ENCODE data around the gene IL17RE. TPM values are rescaled to one million over a fixed set of nuclear protein-coding genes. Genes with fewer than 3 reads are reported as not detected.

Gene IL17RE
- total and polyA plus RNA-seq, 2 of the 13 experiments (the other 11 are each of a cell fraction or from before 2014, with no cell fraction given) = 14.5 to 24.1 TPM

GRCh38 chr3:9862391-9863057 is 40.1 kb upstream of the IL17RE start (continued):
- TF ChIP-seq PHB2 (IDR thresholded peaks at IDR 0.05; ENCODE audit: partially characterized antibody) = no peak
- TF ChIP-seq ZNF451 (CRISPR knock-in tag; IDR thresholded peaks at IDR 0.05) = peak; percentile 37; the same call in 1 of the 2 replicates
- no peak for TF ChIP-seq ZNF326 (CRISPR knock-in tag; IDR thresholded peaks at IDR 0.05; ENCODE audit: borderline replicate concordance)
- no peak for TF ChIP-seq ETS1 (CRISPR knock-in tag; IDR thresholded peaks at IDR 0.05)
- no peak for TF ChIP-seq ZMYM4 (CRISPR knock-in tag; IDR thresholded peaks at IDR 0.05)
- TF ChIP-seq TCF7 (IDR thresholded peaks at IDR 0.05; ENCODE audit: low read depth) = no peak; the same call in 1 of the 2 replicates
- no peak for TF ChIP-seq ZFP36 (IDR thresholded peaks at IDR 0.05; ENCODE audit: borderline replicate concordance, low read depth, low read length, partially characterized antibody)
- TF ChIP-seq PRDM4 (CRISPR knock-in tag; IDR thresholded peaks at IDR 0.05; ENCODE audit: borderline replicate concordance) = no peak
- no peak for TF ChIP-seq DZIP1 (CRISPR knock-in tag; IDR thresholded peaks at IDR 0.05)
- TF ChIP-seq SP2 (CRISPR knock-in tag; IDR thresholded peaks at IDR 0.05) = no peak; the same call in 1 of the 2 replicates
- no peak for TF ChIP-seq FUBP1 (CRISPR knock-in tag; IDR thresholded peaks at IDR 0.05; ENCODE audit: borderline replicate concordance)
- TF ChIP-seq ZNF275 (CRISPR knock-in tag; IDR thresholded peaks at IDR 0.05; ENCODE audit: borderline replicate concordance) = no peak
- no peak for TF ChIP-seq HDAC6 (IDR thresholded peaks at IDR 0.05; ENCODE audit: low read depth, low read length)
- no peak for TF ChIP-seq YEATS2 (CRISPR knock-in tag; IDR thresholded peaks at IDR 0.05; ENCODE audit: borderline replicate concordance)
- no peak; the same call in 1 of the 2 replicates for TF ChIP-seq BRF2 (CRISPR knock-in tag; IDR thresholded peaks at IDR 0.05)
- no peak for TF ChIP-seq HOMEZ (CRISPR knock-in tag; IDR thresholded peaks at IDR 0.05; ENCODE audit: low read depth)

Data from HepG2 (cell line).